GM19035 (cell line): ENCODE measurements around the gene KISS1R.

Experiments used
- ATAC-seq: cut with Tn5 transposase; IDR thresholded peaks from one replicate; pipeline ENCODE4 v1.9.1; 2021; ENCODE audit not compliant: unreplicated experiment

Gene KISS1R

DNA sequence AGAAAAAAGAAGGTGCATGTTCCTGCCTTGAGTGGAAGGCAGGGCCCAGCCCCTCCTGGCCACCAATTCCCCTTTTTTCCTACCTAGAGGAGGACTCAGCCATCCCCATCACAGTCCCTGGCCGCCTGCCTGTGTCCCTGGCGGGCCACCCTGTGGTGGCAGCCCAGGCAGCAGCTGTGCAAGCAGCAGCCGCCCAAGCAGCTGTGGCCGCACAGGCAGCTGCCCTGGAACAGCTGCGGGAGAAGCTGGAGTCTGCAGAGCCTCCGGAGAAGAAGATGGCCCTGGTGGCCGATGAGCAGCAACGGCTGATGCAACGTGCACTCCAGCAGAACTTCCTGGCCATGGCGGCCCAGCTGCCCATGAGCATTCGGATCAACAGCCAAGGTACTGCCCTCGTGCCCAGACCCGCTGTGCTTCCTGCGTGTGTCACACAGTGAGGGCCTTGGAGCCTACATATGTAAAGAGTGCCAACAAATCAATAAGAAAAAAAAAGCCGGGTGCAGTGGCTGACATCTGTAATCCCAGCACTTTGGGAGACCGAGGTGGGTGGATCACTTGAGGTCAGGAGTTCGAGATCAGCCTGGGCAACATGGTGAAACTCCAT, 49.5 kb downstream of the KISS1R start:
- no peak for ATAC-seq
